ENCODE results near the gene CCDC40.
A peak's percentile ranks its signal among the peaks of the same experiment; 100 is the strongest.

The CCDC40 gene

GRCh38 chr17:80095844-80096475, 59.5 kb downstream of the CCDC40 start:
- H3K4me3 ChIP-seq (ENCODE audit: low read depth, low read length): no peak overlapping the region
- H3K9me3 ChIP-seq (ENCODE audit: severe bottlenecking): no peaks in the 10 kb centered on the region
- no peak for TF ChIP-seq CTCF (IDR thresholded peaks at IDR 0.05; ENCODE audit: low read depth, low read length)
- DNase-seq: no peak
- no peaks in the 10 kb centered on the region for H3K27me3 ChIP-seq (ENCODE audit: insufficient read depth, low read depth, severe bottlenecking)
- no peak overlapping the region for H3K27ac ChIP-seq
- no peaks in the 10 kb centered on the region for H3K36me3 ChIP-seq

DNA sequence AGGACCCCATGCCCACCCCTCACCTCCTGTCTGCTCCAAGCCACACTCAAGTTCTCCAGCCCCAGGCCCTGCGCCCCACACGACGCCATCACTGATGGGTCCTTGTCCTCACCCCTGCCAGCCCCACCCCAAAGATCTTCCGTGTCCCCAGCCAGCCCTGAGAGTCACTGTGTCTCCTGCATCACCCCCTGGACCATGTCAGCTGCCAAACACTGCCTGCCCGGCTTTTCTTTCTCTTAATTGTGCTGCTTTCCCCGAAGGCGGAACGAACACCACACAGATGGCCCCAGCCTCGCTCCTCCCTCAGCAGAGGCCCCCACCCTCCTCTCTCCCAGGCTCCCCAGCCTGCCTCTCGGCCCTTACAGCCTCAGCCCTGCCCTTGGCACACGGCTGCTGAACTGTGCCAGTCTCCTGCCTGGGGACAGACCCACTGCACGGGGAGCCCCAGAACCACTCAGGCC, 60.1 kb downstream of the CCDC40 start:
- Histone ChIP-seq H3K4me3 (ENCODE audit: low read depth, low read length) (no peak overlapping the region), H3K9me3 (ENCODE audit: severe bottlenecking) (no peaks in the 10 kb centered on the region), H3K36me3 (no peaks in the 10 kb centered on the region; the same call in 1 of the 2 replicates), H3K27ac (peak overlapping the region; percentile 27; the same call in 1 of the 2 replicates), H3K27me3 (ENCODE audit: insufficient read depth, low read depth, severe bottlenecking) (no peaks in the 10 kb centered on the region)
- no peak for TF ChIP-seq CTCF (IDR thresholded peaks at IDR 0.05; ENCODE audit: low read depth, low read length)
- no peak for DNase-seq

- H3K36me3 ChIP-seq: no peaks in the 10 kb centered on the region; the same call in 1 of the 2 replicates
- H3K27ac ChIP-seq: peak overlapping the region; percentile 27
- TF ChIP-seq CTCF (IDR thresholded peaks at IDR 0.05; ENCODE audit: low read depth, low read length): no peak
- DNase-seq: peak; percentile 55
- no peaks in the 10 kb centered on the region for H3K9me3 ChIP-seq (ENCODE audit: severe bottlenecking)
- no peaks in the 10 kb centered on the region for H3K27me3 ChIP-seq (ENCODE audit: insufficient read depth, low read depth, severe bottlenecking)
- H3K4me3 ChIP-seq (ENCODE audit: low read depth, low read length): no peak overlapping the region
These were observed 60.7 kb downstream of the CCDC40 start for GRCh38 chr17:80097127-80097621.

GRCh38 chr17:80097844-80098691, 61.6 kb downstream of the CCDC40 start:
- TF ChIP-seq CTCF (IDR thresholded peaks at IDR 0.05; ENCODE audit: low read depth, low read length): no peak
- DNase-seq: no peak
- Histone ChIP-seq H3K4me3 (ENCODE audit: low read depth, low read length) (no peak overlapping the region), H3K27me3 (ENCODE audit: insufficient read depth, low read depth, severe bottlenecking) (no peaks in the 10 kb centered on the region), H3K36me3 (peaks cover 4% of the 10 kb centered on the region), H3K27ac (peak overlapping the region; percentile 27; the same call in 1 of the 2 replicates), H3K9me3 (ENCODE audit: severe bottlenecking) (no peaks in the 10 kb centered on the region)

DNA sequence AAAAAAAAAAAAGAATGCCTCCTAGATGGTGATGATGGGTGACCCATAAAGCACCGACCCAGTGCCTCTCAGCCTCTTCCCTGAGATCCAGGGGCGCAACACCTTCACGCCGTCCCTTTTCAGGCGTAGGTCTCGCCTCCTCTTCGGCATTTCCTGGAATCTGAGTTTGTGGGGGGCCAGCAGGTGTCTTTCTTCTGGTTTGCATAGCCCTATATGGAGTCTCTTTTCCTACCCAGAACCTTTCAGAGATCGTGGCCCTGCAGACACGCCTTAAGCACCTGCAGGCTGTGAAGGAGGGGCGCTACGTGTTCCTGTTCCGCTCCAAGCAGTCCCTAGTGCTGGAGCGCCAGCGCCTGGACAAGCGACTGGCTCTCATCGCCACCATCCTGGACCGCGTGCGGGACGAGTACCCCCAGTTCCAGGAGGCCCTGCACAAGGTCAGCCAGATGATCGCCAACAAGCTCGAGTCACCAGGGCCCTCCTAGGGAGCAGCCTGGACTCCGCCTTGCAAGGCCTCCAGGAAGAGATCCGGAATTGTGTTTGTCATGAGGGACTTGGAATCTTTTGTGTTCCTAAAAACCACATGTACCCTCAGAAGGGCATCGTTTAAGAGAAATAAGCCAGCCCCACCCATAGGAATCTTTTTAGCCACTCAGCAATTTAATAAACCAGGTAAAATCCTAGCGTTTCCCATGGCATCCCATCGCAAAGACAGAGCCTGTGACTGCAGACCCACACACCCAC, 63.0 kb downstream of the CCDC40 start:
- Histone ChIP-seq H3K27me3 (ENCODE audit: insufficient read depth, low read depth, severe bottlenecking) (no peaks in the 10 kb centered on the region), H3K36me3 (peaks cover 7% of the 10 kb centered on the region), H3K27ac (no peak overlapping the region), H3K4me3 (ENCODE audit: low read depth, low read length) (no peak overlapping the region), H3K9me3 (ENCODE audit: severe bottlenecking) (no peaks in the 10 kb centered on the region)
- DNase-seq: no peak
- no peak for TF ChIP-seq CTCF (IDR thresholded peaks at IDR 0.05; ENCODE audit: low read depth, low read length)
